Breast epithelium (tissue), 3 donors: Measurements from ENCODE around the gene TMIGD1.

Experiments
- CTCF ChIP-seq, 3 donors: fragments of 450-650 bp; IDR thresholded peaks; one replicate each; pipeline ENCODE4 v1.5.1; 2016 to 2017; ENCODE audit warnings: antibody characterized with exemption in 3 of 3, mild to moderate bottlenecking in 3 of 3, moderate library complexity in 3 of 3
- POLR2A ChIP-seq: fragments of 450-650 bp; IDR thresholded peaks from one replicate; pipeline ENCODE4 v1.6.1; 2016; ENCODE audit warnings: antibody characterized with exemption, mild to moderate bottlenecking, moderate library complexity

DNA sequence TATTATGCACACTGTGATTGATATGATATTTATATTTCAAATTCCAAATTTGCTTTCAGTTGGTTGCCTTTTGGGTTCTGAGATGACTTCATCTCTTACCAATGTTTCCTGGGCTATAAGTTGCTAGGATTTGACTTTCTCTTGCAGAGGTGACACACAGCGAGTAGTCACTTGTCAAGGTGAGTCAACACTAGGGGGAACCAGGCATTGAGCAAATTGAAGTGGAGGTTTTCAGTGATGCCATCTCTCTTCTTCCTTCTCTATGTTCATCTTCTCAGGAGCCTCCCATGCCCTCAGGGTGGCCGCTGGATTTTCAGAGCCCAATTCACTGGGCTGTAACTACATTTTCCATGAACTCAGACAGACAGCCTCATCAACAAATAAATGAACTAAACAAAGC lies 38.9 kb upstream of the TMIGD1 start:
- TF ChIP-seq CTCF (IDR thresholded peaks at IDR 0.05) (no peak), POLR2A (no peak)
